Inflammatory macrophage treated with lipopolysaccharide for 1 hour (primary cell): ENCODE data around the gene BRIP1.
"Not testable (repeated sequence)": the region's sequence is repeated elsewhere in the genome, so short reads cannot be mapped to it uniquely, and the experiment has no call there.

ENCODE experiments used
- DNase-seq, 2 donors: peaks; one replicate each; pipeline ENCODE4 v3.0.0-alpha.2; 2020 to 2022

Gene BRIP1

DNA sequence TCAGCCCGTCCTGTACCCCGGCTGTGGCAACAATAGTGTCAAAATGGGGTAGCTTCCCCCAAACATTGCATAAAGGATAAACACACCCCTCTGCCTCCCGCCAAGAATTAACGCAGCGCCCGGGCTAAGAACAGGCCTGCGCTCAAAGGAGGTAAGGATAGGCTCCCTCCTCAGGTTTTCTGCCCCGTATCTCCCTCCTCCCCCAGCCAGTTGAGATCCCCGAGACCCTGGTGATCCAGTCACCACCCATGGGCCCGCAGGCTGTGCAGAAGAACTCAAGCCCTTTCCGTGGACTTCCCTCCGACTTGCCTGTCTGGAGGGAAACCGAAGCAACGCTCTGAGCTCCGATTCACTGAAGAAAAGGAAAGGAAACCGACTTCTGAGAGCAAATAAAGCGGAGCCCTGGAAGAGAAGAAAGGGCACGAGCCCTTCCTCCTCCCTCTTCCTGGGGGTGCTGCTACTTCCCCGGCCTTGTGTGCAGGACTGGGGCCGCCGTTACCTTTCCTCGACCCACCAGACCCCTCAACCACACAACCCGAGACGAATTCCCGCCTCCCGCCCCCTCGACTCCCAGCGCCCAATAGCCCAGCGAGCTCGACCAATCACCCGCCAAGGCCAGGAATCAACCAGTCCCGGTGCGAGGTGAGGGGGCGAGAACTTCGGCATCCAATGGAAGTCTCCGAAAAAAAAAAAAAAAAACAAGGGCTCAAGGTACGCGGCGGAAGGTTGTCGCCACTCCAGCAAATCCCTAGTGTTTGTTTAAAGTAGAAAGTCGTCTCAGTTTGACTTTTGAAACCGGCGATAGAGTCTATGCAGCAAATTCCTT, at the start of gene BRIP1:
Gene BRIP1, minus strand, starts transcription at position 554 of the 826 bp plus-strand sequence. CDS start 1,989 bp downstream, outside the sequence.
- peak; percentile 90 to 91 for DNase-seq

DNA sequence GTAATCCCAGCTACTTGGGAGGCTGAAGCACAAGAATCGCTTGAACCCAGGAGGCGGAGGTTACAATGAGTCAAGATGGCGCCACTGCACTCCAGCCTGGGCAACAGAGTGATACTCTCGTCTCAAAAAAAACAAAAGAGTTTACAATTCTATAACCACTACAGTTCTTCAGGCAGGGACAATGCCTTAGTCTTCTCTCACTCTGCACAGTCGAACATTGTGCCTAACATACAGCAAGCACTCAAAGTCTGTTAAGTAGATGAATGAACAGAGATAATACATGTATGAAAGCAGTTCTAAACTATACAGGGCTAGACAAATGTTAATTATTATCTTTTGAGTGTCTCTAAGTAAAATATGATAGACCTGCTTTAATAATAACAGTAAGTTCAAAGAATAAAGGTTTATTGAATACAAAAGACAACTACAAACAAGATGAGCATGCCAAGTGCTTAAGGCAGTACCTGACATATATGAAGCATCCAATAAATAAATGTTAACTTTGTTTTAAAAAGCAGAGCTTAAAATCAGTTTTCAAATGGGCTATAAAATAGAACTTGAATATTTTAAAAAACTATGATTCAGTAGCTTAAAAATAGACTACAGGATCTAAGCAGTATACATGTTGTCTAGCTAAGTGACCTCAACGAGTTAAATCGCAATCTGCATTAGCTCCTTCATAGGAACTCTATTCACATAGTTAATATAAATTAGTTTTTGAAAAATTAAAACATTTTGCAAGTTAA, 45.1 kb upstream of the BRIP1 start:
- no peak for DNase-seq

GRCh38 chr17:61907361-61907760, 44.0 kb upstream of the BRIP1 start:
- DNase-seq = no peak

DNA sequence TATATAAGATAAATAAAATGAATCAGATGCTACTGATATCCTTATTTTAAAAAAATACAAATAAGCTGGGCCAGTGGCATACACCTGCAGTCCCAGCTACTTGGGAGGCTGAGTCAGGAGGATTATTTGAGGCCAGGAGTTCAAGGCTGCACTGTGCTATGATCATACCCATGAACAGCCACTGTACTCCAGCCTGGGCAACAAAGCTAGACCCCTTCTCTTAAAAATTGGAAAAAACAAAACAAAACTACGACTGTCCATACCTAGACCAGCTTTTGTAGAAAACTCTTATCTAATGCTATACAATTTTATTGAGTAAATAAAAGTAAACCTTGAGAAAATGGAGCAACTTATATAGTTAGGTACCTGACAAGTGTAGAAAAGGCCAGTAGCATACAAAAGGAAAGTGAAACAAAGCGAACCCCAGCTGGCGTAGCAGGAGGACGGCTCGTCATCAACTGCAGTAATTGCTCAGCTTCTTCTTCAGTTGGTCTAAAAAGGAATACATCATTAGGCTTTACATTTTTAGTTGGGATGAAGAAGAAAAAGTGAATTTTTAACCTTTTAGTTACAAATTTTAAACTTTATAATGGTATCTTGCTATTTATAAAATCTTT, 40.9 kb upstream of the BRIP1 start:
- DNase-seq = no peak

- no peak for DNase-seq
Observed at GRCh38 chr17:61903251-61903650, 39.9 kb upstream of the BRIP1 start.

DNA sequence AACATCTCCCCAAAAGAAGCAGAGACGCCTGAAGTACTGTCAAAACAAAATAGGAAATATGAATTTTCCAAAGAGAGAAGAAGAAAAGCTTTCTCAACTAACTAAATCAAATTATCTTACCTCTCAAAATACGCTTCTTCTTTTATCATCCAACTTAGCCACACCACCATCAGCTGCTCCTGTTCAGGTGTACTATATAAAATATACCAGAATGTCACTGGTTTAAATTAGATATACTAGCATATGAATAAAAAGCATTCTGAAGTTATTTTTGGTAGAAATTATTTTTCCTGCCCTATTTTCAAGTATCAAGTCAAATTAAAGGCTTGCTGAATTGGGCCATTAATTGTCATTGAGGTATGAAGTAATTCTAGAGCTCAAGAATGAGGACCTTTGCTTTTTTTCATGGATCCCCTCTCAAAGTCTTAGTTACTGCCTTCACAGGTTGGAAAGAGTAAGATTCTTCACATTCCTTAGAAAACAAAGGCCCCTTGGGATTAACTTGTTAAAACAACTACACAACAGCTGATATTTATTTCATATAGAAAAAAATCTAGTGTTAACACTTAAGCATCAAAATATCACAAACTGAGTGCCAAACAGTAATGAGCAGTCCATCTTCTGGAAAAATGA, 34.3 kb upstream of the BRIP1 start:
- DNase-seq = no peak

DNA sequence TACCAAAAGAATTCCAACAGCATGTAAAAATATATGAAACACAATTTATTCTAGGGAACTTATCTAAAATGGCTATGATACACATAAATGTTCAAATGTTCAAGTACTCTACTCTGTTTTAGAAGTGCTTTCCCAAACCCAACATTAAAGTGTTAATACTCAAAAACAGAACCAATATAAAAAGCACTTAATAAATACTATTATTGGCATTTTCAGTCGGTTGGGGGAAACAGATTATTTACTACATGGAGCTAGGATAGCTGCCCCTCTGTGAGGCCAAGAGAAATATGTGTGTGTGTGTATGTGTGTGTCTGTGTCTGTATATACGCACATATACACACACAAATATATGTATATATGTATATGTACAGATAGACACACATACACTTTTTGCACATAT, 32.1 kb upstream of the BRIP1 start:
- no peak for DNase-seq

DNA sequence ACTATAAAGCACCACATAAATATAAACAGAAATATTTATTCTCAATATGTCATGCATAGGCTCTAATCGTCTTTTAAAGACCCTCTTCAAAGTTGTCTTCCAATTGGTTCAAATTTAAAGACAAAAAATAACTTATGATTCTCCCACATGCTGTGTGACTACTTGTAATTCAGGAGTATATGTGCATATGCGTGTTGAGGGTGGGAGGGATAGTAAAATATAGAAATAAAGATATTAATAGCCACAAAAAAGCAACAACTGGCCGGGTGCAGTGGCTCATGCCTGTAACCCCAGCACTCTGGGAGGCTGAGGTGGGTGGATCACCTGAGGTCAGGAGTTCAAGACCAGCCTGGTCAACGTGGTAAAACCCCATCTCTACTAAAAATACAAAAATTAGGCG, 31.0 kb upstream of the BRIP1 start:
- DNase-seq = not testable (repeated sequence)

GRCh38 chr17:61887733-61888132, 24.4 kb upstream of the BRIP1 start:
- not testable (repeated sequence) for DNase-seq

DNA sequence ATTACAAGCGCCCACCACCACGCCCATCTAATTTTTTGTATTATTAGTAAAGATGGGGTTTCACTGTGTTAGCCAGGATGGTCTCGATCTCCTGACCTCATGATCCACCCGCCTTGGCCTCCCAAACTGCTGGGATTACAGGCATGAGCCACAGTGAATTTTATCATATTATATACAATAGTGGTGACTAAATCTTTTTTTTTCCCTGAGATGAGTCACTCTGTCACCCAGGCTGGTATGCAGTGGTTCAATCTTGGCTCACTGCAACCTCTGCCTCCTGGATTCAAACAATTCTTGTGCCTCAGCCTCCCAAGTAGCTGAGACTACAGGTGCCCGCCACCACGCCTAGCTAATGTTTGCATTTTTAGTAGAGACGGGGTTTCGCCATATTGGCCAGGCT, 22.5 kb upstream of the BRIP1 start:
- not testable (repeated sequence) for DNase-seq

DNA sequence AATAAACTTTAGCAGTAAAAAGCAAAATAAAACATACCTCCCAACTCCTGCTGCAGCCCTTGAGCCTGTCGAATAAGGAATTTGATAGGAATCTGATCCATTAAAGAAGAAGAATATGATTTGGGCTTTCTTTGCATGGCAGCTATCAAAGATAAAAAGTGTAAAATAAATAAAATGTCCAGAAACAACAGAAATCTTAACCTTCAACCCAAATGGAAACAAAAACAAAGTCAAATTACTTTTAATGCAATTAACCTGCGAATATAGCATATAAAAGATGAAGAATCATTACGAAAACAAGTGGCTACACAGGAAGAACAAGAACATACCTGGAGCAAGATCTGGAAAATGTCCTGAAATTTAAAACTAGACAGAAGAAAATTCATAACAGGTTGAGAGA, 21.5 kb upstream of the BRIP1 start:
- DNase-seq = no peak

GRCh38 chr17:61880589-61881102, 17.3 kb upstream of the BRIP1 start:
- no peak for DNase-seq

DNA sequence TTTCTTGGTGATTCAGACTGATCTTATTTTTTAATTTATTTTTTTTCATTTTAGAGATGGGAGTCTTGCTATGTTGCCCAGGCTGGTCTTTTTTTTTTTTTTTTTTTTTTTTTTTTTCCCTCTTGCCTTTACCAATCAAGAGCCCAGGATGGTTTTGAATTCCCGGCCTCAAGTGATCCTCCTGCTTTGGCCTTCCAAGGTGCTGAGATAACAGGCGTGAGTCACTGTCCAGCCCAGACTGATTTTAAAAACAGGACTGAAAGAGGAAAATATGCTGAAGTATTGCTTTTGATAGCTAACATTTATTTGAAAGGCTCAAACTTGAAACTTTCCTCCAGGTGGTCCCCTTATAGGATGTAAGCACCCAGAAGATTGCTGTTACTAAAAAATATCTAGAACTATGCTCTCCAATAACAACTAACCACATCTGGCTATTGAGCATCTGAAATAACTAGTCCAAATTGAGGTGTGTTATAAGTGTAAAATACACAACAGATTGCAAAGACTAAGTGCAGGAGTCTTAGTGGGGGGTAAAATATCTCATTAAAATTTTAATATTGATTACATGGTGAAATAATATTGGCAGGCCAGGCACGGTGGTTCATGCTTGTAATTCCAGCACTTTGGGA, 15.8 kb upstream of the BRIP1 start:
- no peak for DNase-seq

- DNase-seq = no peak
Observed at GRCh38 chr17:61878520-61878919, 15.2 kb upstream of the BRIP1 start.

- DNase-seq = no peak
Observed at GRCh38 chr17:61877837-61878236, 14.5 kb upstream of the BRIP1 start.

- no peak for DNase-seq
Observed at GRCh38 chr17:61875804-61876203, 12.5 kb upstream of the BRIP1 start.

DNA sequence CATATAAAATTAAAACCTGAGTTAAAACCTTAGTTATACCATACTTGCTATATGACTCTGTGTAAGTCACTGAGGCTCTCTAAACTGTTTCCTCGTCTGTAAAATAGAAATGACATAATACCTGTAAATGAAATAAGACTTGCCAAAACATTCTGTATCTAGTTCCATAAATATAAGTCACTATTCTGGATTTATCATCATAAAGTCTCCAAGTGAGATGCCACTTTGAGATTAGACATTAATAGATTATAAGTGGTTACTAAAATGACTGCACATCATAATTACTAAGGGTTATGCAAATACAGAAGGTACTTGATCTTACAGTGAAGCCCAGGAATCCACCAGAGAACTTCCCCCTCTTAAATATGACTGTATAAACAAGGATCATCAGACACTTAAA, 12.0 kb upstream of the BRIP1 start:
- DNase-seq = no peak

- no peak for DNase-seq
Observed at GRCh38 chr17:61874075-61874474, 10.7 kb upstream of the BRIP1 start.

DNA sequence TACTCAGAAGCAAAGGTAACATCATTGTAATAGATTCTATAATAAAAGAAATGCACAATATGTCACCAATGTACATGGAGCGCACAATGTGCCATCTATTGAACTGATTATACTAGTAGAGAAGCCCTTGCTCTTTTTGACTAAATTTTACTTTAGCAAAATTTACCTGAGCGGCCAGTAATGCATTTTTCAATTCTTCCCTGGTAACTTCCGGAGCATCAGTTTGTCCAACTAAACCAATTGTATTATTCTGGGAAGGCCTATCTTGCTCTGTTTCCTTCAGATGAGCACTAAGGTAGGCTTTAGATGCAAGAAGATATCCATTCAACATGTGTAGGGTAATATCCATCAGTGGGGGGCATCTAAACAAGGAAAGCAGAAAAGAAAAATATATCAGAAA, 8.8 kb upstream of the BRIP1 start:
- no peak for DNase-seq

DNA sequence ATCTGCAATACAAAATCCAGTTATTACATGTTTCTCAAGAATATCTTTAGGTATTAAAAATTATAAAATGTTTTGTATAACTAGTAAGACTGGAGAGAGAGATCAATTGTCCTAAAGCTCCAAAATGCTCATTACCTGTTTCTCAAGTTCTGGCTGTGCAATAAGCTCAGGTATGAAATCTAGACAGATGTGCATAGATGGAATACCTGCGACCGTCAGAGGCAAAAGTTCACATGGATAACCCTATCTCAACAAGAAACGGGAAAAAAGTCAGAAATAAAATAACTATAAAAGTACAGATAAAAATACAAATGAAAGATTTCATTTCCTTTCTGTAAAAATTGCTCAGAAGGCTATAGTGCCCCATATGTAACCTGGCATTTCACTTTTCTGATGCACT, 5.8 kb upstream of the BRIP1 start:
- DNase-seq = no peak

GRCh38 chr17:61868074-61868473, 4.7 kb upstream of the BRIP1 start:
- DNase-seq = no peak

- DNase-seq = no peak
Observed at GRCh38 chr17:61867033-61867432, 3.7 kb upstream of the BRIP1 start.

DNA sequence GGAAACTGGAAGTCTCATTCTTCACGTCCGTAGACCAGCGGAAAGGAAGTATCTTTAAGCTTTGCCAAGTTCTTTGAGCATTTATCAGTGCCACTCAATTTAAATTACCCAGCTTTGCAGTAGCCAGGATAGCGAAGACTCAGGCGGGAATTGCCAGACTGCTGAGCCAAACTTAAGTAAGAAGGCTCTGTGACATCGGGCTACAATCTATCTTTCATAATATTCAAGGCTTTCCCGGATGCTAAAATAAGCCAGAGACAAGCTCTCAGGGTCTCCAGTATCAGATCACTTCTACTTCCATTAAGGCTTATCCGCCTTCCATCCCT, 436 bp upstream of the BRIP1 start:
- DNase-seq = no peak
